ENCODE results near the gene CBS. TPM values are rescaled to one million over a fixed set of nuclear protein-coding genes. Genes with fewer than 3 reads are reported as not detected.

Gene CBS
- total and polyA plus RNA-seq, 2 donors = 9.2 to 18.5 TPM

DNA sequence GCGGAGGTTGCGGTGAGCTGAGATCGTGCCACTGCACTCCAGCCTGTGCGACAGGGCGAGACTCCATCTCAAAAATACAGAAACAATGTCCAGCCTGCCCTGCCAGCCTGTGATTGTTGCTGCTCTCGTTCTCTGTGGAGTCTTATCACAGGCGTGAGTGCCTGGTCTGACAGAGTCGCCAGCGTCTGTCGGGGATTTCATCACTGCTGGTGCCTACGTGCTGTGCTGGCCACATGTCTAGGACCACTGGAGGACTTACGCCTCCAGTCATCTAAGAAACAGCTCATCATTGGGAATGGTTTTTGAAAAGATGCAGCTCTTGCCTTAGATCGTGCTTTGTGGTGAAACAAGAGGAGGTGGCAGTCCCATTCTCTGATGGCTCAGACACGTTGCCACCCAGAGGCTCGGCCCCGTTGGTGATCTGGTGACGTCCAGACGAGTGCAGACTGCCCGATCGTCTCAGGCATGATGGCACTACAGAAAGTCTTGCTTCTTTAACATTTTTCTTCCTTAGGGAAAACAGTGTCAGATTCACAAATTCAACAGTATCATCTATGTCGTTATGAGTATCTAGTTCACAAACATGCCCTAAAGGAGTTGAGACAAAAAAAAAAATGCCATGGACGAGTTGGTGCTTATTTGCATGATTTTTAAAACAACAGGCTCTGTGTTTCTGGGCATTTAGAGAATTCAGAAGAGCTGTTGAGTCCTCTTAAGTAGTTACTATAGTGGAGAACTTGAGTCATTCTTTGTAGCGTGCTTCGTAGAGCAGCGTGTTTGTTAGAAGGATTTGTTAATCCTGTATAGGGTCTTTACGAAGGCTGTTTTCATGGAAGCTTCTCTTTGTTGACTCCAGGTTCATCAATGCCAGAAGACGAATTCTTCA is 47.5 kb downstream of the CBS start:
- no peak overlapping the region for H3K27ac ChIP-seq (ENCODE audit: low read depth)
- DNase-seq (ENCODE audit: extremely low spot score) = no peak
- no peak overlapping the region for H3K4me3 ChIP-seq (ENCODE audit: low read depth, low read length)
- no peaks in the 10 kb centered on the region for H3K4me1 ChIP-seq (ENCODE audit: insufficient read depth)
- 89% methylated on average over 27 of the region's 27 CpGs for WGBS
- H3K36me3 ChIP-seq (ENCODE audit: insufficient read depth) = peaks cover 5% of the 10 kb centered on the region

- peaks cover 5% of the 10 kb centered on the region for H3K36me3 ChIP-seq (ENCODE audit: insufficient read depth)
- no peak for DNase-seq (ENCODE audit: extremely low spot score)
- 65% methylated on average over 6 of the region's 6 CpGs for WGBS
- no peaks in the 10 kb centered on the region for H3K4me1 ChIP-seq (ENCODE audit: insufficient read depth)
- no peak overlapping the region for H3K4me3 ChIP-seq (ENCODE audit: low read depth, low read length)
- no peak overlapping the region for H3K27ac ChIP-seq (ENCODE audit: low read depth)
Measured at GRCh38 chr21:43025636-43026180, 49.9 kb downstream of the CBS start.

DNA sequence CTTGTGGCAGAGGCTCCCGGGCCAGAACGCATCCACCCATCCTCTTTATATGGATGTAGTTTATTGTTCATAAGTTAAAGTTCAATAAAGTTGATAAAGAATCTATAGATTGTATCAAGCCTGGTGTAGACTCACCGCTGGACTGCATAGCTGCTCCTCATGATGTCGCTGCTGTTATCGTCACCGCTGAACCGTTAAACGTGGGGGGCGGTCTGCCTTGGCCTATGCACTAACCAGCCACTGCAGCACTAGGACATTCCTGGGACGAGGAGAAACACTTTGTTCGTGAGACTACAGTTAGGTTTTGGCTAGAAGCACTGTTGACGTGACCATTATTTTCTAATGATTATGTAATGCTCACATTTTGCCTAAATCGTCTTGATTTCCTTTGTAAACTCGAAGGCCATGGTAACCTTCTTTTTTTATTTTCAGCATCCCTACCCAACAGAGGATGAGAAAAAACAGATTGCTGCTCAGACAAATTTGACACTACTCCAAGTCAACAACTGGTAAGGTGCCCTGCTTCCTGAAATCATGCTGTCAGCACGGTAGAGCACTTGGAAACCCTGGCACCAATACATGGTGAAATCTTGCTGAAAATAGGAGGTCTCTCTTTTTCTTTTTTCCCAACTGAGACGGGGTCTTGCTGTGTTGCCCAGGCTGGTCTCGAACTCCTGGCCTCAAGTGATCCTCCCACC is 51.0 kb downstream of the CBS start:
- H3K27ac ChIP-seq (ENCODE audit: low read depth) = no peak overlapping the region
- H3K4me1 ChIP-seq (ENCODE audit: insufficient read depth) = no peaks in the 10 kb centered on the region
- WGBS = 84% methylated on average over 17 of the region's 17 CpGs
- DNase-seq (ENCODE audit: extremely low spot score) = no peak
- no peak overlapping the region for H3K4me3 ChIP-seq (ENCODE audit: low read depth, low read length)
- H3K36me3 ChIP-seq (ENCODE audit: insufficient read depth) = peaks cover 2% of the 10 kb centered on the region

DNA sequence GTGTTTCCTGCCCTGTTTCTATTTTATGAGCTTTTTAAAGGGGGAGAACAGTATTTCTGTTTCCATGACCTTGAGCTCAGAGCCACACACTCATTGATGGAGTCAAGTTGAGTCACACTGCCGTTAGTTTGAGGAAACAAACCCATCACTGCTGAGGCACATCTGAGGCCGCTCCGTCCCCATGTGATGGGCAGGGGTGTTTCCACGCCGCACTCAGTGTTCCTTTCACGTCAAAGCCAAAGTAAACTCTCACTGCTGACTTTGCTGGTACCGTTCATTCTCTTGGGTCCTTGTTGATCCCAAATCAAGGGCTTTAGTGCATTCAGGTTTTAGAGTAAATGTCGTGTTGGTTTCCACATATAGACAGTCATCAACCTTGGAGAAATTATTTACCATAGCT is 52.5 kb downstream of the CBS start:
- no peak overlapping the region for H3K27ac ChIP-seq (ENCODE audit: low read depth)
- H3K4me3 ChIP-seq (ENCODE audit: low read depth, low read length) = no peak overlapping the region
- no peak for DNase-seq (ENCODE audit: extremely low spot score)
- whole genome bisulfite sequencing = 95% methylated on average over 8 of the region's 8 CpGs
- H3K36me3 ChIP-seq (ENCODE audit: insufficient read depth) = no peaks in the 10 kb centered on the region
- no peaks in the 10 kb centered on the region for H3K4me1 ChIP-seq (ENCODE audit: insufficient read depth)

DNA sequence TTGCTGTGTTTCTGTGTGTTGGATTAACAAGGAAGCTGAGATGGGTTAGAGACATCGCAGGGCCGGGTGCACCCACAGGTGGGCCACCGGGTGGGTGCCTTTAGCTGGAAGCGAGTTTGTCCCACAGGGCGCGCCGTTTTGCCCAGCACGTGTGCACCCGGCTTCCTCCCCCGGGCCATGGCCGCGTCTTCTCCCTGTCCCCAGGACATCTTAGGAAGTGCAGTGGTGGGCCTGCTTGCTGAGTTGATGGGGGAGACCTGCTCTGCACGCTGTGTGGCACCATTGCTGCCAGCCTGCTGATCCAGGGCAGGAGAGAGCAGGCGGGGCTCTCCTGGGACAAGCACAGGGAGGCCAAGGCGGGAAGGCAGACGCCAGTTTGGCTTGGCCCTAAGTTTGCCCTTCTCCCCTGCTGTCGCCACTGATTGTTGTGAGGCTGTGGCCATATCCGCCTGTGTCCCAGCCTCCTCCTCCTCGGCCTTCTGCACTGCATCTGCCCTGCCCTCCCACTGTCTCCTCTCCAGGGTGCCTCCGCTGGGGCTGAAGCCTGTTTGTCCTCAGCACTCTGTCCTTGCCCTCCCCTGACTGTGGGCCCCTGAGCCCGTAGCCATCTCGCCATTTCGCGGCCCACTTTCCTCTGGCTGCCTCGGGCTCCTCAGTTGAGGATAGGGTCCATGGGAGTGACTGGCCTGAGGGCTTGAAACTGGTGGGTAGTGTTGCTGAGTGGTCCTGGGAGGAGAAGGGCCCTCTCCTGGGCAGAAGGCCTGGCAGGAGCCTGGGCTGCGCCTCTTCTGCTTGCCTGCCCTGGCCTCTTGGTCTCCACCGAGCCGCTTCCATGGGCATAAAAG is 53.7 kb downstream of the CBS start:
- no peak overlapping the region for H3K27ac ChIP-seq (ENCODE audit: low read depth)
- 94% methylated on average over 28 of the region's 28 CpGs for WGBS
- DNase-seq (ENCODE audit: extremely low spot score) = no peak
- no peaks in the 10 kb centered on the region for H3K36me3 ChIP-seq (ENCODE audit: insufficient read depth)
- no peak overlapping the region for H3K4me3 ChIP-seq (ENCODE audit: low read depth, low read length)
- H3K4me1 ChIP-seq (ENCODE audit: insufficient read depth) = no peaks in the 10 kb centered on the region

GRCh38 chr21:43021191-43021590 is 54.4 kb downstream of the CBS start:
- Histone ChIP-seq H3K36me3 (ENCODE audit: insufficient read depth) (no peaks in the 10 kb centered on the region), H3K4me3 (ENCODE audit: low read depth, low read length) (no peak overlapping the region), H3K4me1 (ENCODE audit: insufficient read depth) (no peaks in the 10 kb centered on the region), H3K27ac (ENCODE audit: low read depth) (no peak overlapping the region)
- WGBS = 93% methylated on average over 10 of the region's 10 CpGs
- no peak for DNase-seq (ENCODE audit: extremely low spot score)

DNA sequence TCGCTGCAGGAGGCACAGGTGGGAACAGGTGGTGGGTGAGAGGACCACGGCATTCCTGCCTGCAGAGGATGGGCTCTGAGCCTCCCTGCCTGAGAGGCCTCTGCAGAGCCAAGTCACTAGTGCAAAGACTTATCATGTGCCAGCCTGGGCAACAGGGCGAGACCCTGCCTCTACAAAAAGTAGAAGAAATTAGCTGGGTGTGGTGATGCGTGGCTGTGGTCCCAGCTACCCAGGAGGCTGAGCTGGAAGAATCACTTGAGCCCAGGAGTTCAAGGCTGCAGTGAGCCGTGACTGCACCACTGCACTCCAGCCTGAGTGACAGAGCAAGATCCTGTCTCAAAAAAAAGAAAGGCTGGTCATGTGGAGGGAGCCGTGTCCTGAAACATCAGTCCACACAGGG is 54.9 kb downstream of the CBS start:
- WGBS = 92% methylated on average over 6 of the region's 6 CpGs
- Histone ChIP-seq H3K4me1 (ENCODE audit: insufficient read depth) (no peaks in the 10 kb centered on the region), H3K4me3 (ENCODE audit: low read depth, low read length) (no peak overlapping the region), H3K36me3 (ENCODE audit: insufficient read depth) (no peaks in the 10 kb centered on the region), H3K27ac (ENCODE audit: low read depth) (no peak overlapping the region)
- no peak for DNase-seq (ENCODE audit: extremely low spot score)

DNA sequence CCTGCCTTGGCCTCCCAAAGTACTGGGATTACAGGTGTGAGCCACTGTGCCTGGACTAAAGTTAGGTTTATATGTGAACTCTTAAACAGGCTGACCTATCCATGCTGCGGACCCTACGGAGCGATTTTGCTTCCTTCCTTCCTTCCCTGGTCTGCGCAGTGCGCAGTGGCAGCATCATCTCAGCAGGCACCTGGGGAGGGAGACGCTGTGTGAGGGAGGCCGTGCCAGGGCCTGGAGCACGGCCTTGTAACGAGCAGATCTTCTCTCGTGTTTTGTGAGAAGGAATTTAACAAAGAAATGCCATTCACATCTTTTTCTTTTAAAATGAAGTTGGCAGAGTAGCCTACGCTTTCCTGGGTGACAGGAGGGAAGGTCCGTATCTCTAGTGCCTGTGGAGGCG is 55.5 kb downstream of the CBS start:
- DNase-seq (ENCODE audit: extremely low spot score) = no peak

DNA sequence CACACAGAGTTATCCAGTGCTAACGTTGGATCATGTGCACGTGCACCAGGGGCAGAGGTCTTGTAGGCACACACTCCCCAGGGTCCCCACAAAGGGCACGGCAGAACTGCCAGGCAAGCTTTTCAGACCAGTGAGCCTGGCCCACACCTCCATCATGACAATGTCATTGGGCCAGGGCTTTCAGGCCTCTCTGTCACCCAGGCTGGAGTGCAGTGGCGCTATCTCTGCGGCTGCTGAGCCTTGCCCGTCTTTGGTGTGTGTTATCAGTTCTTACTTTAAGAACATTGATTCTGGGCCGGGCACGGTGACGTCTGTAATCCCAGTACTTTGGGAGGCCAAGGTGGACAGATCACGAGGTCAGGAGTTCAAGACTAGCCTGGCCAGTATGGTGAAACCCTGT is 57.1 kb downstream of the CBS start:
- DNase-seq (ENCODE audit: extremely low spot score) = no peak
- Histone ChIP-seq H3K36me3 (ENCODE audit: insufficient read depth) (no peaks in the 10 kb centered on the region), H3K4me3 (ENCODE audit: low read depth, low read length) (no peak overlapping the region), H3K27ac (ENCODE audit: low read depth) (no peak overlapping the region), H3K4me1 (ENCODE audit: insufficient read depth) (no peaks in the 10 kb centered on the region)
- 87% methylated on average over 10 of the region's 10 CpGs for WGBS

More for the DNA sequence above, 55.5 kb downstream of the CBS start:
- Histone ChIP-seq H3K4me3 (ENCODE audit: low read depth, low read length) (no peak overlapping the region), H3K4me1 (ENCODE audit: insufficient read depth) (no peaks in the 10 kb centered on the region), H3K27ac (ENCODE audit: low read depth) (no peak overlapping the region), H3K36me3 (ENCODE audit: insufficient read depth) (no peaks in the 10 kb centered on the region)
- WGBS = 94% methylated on average over 13 of the region's 13 CpGs

DNA sequence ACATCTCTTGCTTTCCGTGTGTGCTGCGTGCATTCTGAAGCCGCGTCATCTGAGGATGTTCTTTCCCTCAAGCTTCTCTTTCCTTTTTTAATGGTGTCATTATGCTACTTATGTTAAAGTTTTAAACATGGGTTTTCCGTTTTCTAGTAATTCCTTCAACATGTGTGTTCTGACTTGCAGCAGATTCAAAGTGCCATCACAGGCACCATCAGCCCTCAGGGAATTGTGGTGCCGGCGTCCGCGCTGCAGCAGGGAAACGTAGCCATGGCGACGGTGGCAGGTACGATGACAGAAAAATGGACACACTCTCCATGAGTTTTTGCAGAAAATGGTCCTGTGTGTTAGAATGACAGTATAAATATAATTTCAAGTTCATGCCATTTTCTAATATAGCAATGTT is 58.9 kb downstream of the CBS start:
- no peak for DNase-seq (ENCODE audit: extremely low spot score)
- Histone ChIP-seq H3K4me1 (ENCODE audit: insufficient read depth) (no peaks in the 10 kb centered on the region), H3K4me3 (ENCODE audit: low read depth, low read length) (no peak overlapping the region), H3K36me3 (ENCODE audit: insufficient read depth) (no peaks in the 10 kb centered on the region), H3K27ac (ENCODE audit: low read depth) (no peak overlapping the region)
- 94% methylated on average over 13 of the region's 13 CpGs for WGBS

- Histone ChIP-seq H3K4me3 (ENCODE audit: low read depth, low read length) (no peak overlapping the region), H3K36me3 (ENCODE audit: insufficient read depth) (no peaks in the 10 kb centered on the region), H3K4me1 (ENCODE audit: insufficient read depth) (no peaks in the 10 kb centered on the region), H3K27ac (ENCODE audit: low read depth) (no peak overlapping the region)
- no peak for DNase-seq (ENCODE audit: extremely low spot score)
- WGBS = 91% methylated on average over 13 of the region's 13 CpGs
Measured at GRCh38 chr21:43015906-43016540, 59.6 kb downstream of the CBS start.

DNA sequence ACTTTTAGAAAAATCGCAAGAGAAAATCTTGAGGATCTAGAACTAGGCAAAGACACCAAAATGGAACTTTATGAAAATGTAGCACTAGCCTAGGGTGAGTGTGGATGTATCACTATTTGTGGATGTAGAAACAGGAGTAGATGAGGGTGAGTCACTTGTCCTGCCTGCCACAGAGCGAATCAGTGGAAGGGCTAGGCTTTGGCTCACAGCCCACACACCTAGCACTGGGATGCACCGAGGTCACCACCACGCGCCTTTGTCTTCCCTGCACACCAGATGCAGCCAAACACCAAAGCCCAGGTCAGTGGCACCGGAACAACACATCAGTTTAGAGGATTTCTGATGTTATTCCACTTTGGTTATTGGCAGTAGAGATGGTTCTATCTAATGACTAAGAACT is 63.0 kb downstream of the CBS start:
- no peak for DNase-seq (ENCODE audit: extremely low spot score)

DNA sequence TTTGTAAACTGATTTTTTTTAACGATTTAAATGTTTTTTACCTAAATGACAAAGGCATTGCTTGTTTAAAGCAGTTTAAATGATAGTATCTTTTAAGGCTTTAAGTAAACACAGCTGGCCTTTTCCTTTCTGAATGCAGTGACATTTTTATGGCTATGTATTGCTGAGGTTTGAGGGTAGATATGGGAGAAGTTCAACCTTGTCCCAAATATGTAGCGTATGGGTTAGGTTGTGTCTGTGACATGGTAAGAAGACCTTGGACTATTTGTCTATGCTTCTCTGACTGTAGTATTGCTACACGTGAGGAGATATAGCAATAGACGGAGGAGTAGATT is 68.8 kb downstream of the CBS start:
- H3K27ac ChIP-seq (ENCODE audit: low read depth) = no peak overlapping the region
- no peak overlapping the region for H3K4me3 ChIP-seq (ENCODE audit: low read depth, low read length)
- 41% methylated on average over 4 of the region's 4 CpGs for WGBS
- DNase-seq (ENCODE audit: extremely low spot score) = no peak
- H3K36me3 ChIP-seq (ENCODE audit: insufficient read depth) = peaks cover 2% of the 10 kb centered on the region
- no peaks in the 10 kb centered on the region for H3K4me1 ChIP-seq (ENCODE audit: insufficient read depth)

More for the DNA sequence above, 63.0 kb downstream of the CBS start:
- H3K4me1 ChIP-seq (ENCODE audit: insufficient read depth) = no peaks in the 10 kb centered on the region
- no peak overlapping the region for H3K27ac ChIP-seq (ENCODE audit: low read depth)
- peaks cover 2% of the 10 kb centered on the region for H3K36me3 ChIP-seq (ENCODE audit: insufficient read depth)
- 89% methylated on average over 6 of the region's 6 CpGs for whole genome bisulfite sequencing
- H3K4me3 ChIP-seq (ENCODE audit: low read depth, low read length) = no peak overlapping the region

Data from urinary bladder (tissue), 4 donors.